Uterus (tissue), 4 donors: Measurements from ENCODE around the gene RASAL2. TPM values are rescaled to one million over a fixed set of nuclear protein-coding genes. Genes with fewer than 3 reads are reported as not detected.

ENCODE experiments used
- DNase-seq, 2 donors: peaks; one replicate each; pipeline ENCODE4 v3.0.0-alpha.2; 2019 to 2020
- H3K27ac ChIP-seq, 2 donors: fragments of 200-600 bp; sonication (generic); 1 replicate in 1 of 2; 2 replicates in 1 of 2; pipeline ENCODE4 v1.5.1; 2016 to 2018
- H3K27me3 ChIP-seq, 2 donors: fragments of 200-600 bp; sonication (generic); one replicate each; pipeline ENCODE4 v1.5.1; 2018 to 2019; ENCODE audit warnings: control low read depth in 1 of 2
- H3K36me3 ChIP-seq, 2 donors: fragments of 200-600 bp; sonication (generic); one replicate each; pipeline ENCODE4 v1.5.1; 2019; ENCODE audit warnings: control low read depth in 1 of 2
- H3K4me1 ChIP-seq, 2 donors: fragments of 200-600 bp; sonication (generic); one replicate each; pipeline ENCODE4 v1.5.1; 2018 to 2019; ENCODE audit warnings: control low read depth in 1 of 2
- H3K4me3 ChIP-seq, 2 donors: fragments of 200-600 bp; sonication (generic); 1 replicate in 1 of 2; 2 replicates in 1 of 2; pipeline ENCODE4 v1.5.1; 2018 to 2019; ENCODE audit warnings: mild to moderate bottlenecking in 1 of 2
- H3K9me3 ChIP-seq, 2 donors: fragments of 200-600 bp; sonication (generic); one replicate each; pipeline ENCODE4 v1.5.1; 2019; ENCODE audit warnings: control low read depth in 1 of 2
- POLR2A ChIP-seq, 2 donors: fragments of 450-650 bp; IDR thresholded peaks; one replicate each; pipeline ENCODE4 v1.6.1; 2016; ENCODE audit warnings: antibody characterized with exemption in 2 of 2, mild to moderate bottlenecking in 1 of 2, moderate library complexity in 1 of 2
- intact Hi-C: fragments of 100-400 bp; cut with DNase I; formaldehyde crosslinking; loops from one replicate; pipeline ENCODE4 v1.15.1; 2023; ENCODE audit warnings: low total_unique reads
- total RNA-seq, 4 donors: library from RNA; depleted of rRNA in 3 of 4; stranded (reverse); fragments of >200 nt in 3 of 4; gene quantifications; one replicate each; pipeline versions ENCODE4 v1.1.0 to v1.2.4, GENCODE V29; 2014 to 2023
- TF ChIP-seq, protein P1 (sequence below), 4 experiments: fragments of 200-600 bp in 2 of 4; fragments of 450-650 bp in 2 of 4; sonication (generic) in 2 of 4; IDR thresholded peaks; one replicate each; pipeline ENCODE4 v1.5.1; 2016 to 2019; ENCODE audit warnings: antibody characterized with exemption in 4 of 4, mild to moderate bottlenecking in 2 of 4, moderate library complexity in 1 of 4
- donor health status: DM: yes; HTN: yes; CAD: no.

The RASAL2 gene
- total RNA-seq, 4 donors from 2014 or later = 10.0 to 42.5 (median 29.8) TPM

DNA sequence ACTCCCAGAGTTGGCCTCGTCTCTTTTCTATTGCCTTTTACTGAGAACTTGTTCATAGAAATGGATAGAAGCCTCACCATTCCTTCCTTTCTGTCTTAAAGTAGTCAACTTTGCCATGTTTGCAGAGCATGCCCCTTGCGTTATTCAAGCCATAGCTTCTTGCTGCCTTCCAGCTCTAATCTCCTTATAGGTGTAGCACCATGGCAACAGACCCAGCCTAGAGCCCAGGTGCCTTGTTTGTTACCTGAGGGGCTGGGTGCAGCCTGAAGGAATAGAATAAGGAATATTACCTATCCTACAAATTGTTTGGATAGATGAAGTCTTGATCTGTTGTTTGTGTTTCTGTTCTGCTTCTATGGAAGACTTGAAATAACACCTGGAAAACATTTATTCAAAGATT, 343.0 kb downstream of the RASAL2 start:
- DNase-seq = no peak
- no peaks in the 10 kb centered on the region for H3K4me1 ChIP-seq
- TF ChIP-seq, protein P1, sequence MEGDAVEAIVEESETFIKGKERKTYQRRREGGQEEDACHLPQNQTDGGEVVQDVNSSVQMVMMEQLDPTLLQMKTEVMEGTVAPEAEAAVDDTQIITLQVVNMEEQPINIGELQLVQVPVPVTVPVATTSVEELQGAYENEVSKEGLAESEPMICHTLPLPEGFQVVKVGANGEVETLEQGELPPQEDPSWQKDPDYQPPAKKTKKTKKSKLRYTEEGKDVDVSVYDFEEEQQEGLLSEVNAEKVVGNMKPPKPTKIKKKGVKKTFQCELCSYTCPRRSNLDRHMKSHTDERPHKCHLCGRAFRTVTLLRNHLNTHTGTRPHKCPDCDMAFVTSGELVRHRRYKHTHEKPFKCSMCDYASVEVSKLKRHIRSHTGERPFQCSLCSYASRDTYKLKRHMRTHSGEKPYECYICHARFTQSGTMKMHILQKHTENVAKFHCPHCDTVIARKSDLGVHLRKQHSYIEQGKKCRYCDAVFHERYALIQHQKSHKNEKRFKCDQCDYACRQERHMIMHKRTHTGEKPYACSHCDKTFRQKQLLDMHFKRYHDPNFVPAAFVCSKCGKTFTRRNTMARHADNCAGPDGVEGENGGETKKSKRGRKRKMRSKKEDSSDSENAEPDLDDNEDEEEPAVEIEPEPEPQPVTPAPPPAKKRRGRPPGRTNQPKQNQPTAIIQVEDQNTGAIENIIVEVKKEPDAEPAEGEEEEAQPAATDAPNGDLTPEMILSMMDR (IDR thresholded peaks at IDR 0.05) = no peak
- TF ChIP-seq POLR2A (IDR thresholded peaks at IDR 0.05) = no peak
- H3K36me3 ChIP-seq = no peaks in the 10 kb centered on the region
- H3K27ac ChIP-seq = no peak overlapping the region
- H3K4me3 ChIP-seq = no peak overlapping the region
- no peaks in the 10 kb centered on the region for H3K9me3 ChIP-seq
- intact Hi-C loops = no loop called here
- no peaks in the 10 kb centered on the region for H3K27me3 ChIP-seq

DNA sequence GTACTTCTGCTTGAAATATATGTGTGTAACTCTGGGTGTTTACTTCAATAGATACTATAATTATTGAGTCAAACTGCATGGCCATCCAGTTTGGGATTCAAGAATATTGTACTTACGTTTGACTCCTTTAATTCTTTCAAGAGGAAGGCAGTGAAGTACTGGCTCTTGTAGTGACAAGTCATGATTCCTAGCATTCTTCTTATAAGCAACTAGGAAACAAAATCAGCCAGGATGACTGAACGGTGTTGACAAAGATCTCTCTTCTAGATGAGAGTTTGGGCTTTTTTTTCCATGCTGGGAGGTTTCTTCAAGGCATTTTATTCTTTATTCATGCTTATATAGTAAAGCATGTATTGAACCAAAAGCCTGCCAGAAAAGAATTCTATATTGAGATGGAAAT, 344.5 kb downstream of the RASAL2 start:
- Histone ChIP-seq H3K27me3 (no peaks in the 10 kb centered on the region), H3K27ac (no peak overlapping the region), H3K36me3 (no peaks in the 10 kb centered on the region), H3K4me1 (no peaks in the 10 kb centered on the region), H3K9me3 (no peaks in the 10 kb centered on the region), H3K4me3 (no peak overlapping the region)
- intact Hi-C loops = no loop called here
- TF ChIP-seq POLR2A (IDR thresholded peaks at IDR 0.05) = no peak
- TF ChIP-seq, protein P1 (IDR thresholded peaks at IDR 0.05) = no peak
- DNase-seq = no peak

DNA sequence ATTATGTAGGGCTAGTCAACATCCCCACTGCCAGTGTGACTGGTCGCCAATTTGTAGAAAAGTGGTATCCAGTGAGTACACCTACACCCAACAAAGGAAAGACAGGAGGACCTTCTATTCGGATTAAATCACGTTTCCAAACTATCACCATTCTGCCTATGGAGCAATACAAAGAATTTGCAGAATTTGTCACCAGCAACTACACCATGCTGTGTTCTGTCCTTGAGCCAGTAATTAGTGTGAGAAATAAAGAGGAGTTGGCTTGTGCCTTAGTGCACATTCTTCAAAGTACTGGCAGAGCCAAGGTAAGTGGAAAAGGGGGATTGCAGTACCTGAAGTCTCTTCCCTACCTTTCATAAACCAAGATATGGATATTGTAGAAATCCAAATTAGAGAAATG, 349.0 kb downstream of the RASAL2 start:
- H3K27ac ChIP-seq = no peak overlapping the region
- H3K36me3 ChIP-seq = no peaks in the 10 kb centered on the region
- no peak for DNase-seq
- intact Hi-C loops = no loop called here
- H3K4me3 ChIP-seq = no peak overlapping the region
- H3K27me3 ChIP-seq = no peaks in the 10 kb centered on the region
- no peaks in the 10 kb centered on the region for H3K9me3 ChIP-seq
- TF ChIP-seq, protein P1 (IDR thresholded peaks at IDR 0.05) = no peak
- TF ChIP-seq POLR2A (IDR thresholded peaks at IDR 0.05) = no peak
- no peaks in the 10 kb centered on the region for H3K4me1 ChIP-seq

DNA sequence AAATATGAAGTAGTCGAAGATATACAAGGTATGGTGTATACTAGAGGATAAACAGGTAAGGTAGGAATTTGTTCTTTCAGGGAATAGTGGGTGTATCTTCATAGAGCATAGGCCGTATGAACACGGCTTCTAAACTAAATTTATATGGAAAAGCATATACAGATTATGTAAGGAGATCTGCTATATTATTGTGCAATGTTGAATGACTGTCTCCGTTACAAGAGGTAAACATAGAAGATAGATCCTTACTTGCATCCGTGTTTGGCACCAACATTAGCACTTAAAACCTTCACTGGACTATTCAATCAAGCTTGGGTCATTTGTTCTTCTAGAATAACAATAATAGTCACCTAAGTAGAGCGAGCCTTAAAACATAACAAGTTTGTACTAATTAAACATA, 357.0 kb downstream of the RASAL2 start:
- Histone ChIP-seq H3K27me3 (no peaks in the 10 kb centered on the region), H3K4me3 (no peak overlapping the region), H3K27ac (no peak overlapping the region), H3K9me3 (no peaks in the 10 kb centered on the region), H3K4me1 (no peaks in the 10 kb centered on the region), H3K36me3 (no peaks in the 10 kb centered on the region)
- no peak for DNase-seq
- intact Hi-C loops = no loop called here
- TF ChIP-seq, protein P1 (IDR thresholded peaks at IDR 0.05) = no peak
- no peak for TF ChIP-seq POLR2A (IDR thresholded peaks at IDR 0.05)

DNA sequence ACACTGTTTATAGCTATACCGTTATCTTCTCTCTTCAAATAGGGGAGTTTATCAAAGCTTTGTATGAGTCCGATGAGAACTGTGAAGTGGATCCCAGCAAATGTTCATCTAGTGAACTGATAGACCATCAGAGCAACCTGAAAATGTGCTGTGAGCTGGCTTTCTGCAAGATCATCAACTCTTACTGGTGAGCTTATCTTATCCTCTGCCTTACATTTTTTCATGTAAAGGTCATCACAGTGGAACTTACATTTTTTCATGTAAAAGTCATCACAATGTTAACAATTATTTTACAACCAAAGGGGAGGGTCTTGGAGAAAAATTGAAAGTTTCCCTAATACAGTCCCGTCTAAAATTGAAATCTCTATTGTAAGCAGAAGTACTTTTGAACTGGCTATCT, 357.6 kb downstream of the RASAL2 start:
- no peak for DNase-seq
- intact Hi-C loops = no loop called here
- H3K4me1 ChIP-seq = no peaks in the 10 kb centered on the region
- no peak overlapping the region for H3K27ac ChIP-seq
- H3K9me3 ChIP-seq = no peaks in the 10 kb centered on the region
- TF ChIP-seq POLR2A (IDR thresholded peaks at IDR 0.05) = no peak
- TF ChIP-seq, protein P1 (IDR thresholded peaks at IDR 0.05) = no peak
- no peaks in the 10 kb centered on the region for H3K36me3 ChIP-seq
- no peaks in the 10 kb centered on the region for H3K27me3 ChIP-seq
- no peak overlapping the region for H3K4me3 ChIP-seq
